ENCODE measurements around the gene NAPB.

The NAPB gene

DNA sequence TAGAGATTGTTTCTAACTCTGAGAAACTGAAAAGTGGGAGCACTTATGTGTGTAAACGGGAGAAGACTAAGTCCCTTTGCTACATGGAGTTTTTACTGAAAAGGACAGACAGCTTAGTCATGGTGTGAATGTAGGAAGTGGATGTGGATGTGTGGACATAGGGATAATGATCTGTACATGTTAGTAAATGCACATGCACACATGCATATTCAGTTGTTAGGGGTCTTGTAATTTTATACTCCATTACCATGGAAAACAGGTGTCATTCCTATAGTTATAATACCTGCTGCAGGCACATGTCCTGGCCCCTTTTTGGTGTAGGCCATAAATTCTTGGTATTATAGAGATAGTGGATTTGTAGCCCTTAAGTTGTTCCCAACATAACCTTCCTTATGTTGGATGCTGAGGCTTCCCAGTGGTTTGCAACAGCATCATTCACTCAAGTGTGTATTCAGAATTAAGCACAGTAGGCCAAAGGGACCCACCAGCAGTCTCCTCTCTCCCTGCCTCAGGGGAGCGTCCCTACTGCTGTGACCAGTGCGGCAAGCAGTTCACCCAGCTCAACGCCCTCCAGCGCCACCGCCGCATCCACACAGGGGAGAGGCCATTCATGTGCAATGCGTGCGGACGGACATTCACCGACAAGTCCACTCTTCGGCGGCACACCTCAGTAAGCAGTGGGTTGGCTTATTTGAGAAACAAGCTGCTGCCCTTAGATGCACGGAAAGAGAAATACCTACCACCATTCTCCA, 52.0 kb downstream of the NAPB start:
- in situ Hi-C loops (cut with MboI; ENCODE audit: low sequenced_read_pairs) = no loop called here

DNA sequence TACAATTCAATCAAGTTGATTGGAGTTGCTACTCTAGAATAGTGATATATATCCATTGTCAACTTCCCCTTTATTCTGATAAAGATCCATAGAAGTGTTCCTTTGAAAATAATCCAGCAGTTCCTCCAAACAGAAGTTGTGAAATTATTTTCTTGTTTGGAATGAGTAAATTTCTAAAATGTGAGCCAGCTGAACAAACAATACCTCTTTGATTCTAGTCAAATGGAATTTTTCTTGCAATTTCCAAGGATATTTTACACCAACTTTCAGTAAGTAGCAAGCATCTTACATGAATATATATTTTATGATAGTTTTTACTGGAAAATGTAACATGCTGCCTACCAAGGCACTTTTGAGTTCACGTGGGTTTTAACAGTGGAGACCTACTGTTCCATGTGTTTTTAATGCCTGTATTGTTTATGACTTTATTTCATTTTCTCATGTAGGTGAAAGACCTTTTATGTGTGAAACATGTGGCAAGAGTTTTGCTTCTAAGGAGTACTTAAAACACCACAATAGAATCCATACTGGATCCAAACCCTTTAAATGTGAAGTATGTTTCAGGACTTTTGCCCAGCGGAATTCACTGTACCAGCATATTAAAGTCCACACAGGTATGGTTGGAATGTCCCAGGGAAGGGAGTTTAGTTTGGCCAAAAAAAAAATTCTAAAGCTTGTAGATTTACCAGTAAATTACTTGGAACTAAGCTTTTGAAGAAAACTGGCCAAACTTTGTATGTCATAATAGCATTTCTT, 52.8 kb downstream of the NAPB start:
- in situ Hi-C loops (cut with MboI; ENCODE audit: low sequenced_read_pairs) = no loop called here

DNA sequence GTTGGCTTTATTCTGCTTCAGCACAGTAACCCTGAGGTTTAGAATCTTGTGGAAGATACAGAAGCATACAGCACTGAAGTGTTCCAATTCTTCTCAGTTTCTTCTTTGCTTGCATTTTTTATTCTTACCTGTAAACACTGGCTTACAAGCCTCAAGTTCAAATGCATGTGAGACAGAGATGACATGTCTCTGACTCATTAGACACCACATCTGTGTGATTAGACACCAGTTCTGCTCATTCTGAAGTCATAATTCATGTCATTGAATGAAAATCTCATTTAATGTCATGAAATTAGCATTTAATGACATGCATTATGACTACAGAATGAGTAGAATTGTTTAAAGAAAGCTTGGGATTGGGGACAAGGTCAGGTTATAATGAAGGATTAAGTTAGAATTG, 53.5 kb downstream of the NAPB start:
- in situ Hi-C loops (cut with MboI; ENCODE audit: low sequenced_read_pairs) = no loop called here

DNA sequence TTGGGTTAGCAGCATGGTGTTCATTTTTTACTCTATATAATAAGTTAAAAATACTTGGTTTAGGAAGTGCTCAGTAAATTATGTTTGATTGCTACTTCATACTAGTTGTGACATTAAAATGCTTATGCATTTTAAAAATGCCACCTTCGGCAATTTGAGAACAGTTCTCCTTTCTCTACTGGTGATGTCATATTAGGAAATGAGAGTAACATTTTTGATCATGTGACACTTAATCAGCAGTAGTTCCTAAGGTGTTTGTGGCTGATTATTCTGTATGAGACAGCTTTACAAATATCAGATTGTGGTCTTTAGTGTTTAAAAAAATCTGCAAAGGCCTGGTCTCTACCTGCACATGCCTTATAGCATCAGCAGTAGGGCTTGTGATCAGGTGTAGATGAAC, 54.9 kb downstream of the NAPB start:
- in situ Hi-C loops (cut with MboI; ENCODE audit: low sequenced_read_pairs) = no loop called here

DNA sequence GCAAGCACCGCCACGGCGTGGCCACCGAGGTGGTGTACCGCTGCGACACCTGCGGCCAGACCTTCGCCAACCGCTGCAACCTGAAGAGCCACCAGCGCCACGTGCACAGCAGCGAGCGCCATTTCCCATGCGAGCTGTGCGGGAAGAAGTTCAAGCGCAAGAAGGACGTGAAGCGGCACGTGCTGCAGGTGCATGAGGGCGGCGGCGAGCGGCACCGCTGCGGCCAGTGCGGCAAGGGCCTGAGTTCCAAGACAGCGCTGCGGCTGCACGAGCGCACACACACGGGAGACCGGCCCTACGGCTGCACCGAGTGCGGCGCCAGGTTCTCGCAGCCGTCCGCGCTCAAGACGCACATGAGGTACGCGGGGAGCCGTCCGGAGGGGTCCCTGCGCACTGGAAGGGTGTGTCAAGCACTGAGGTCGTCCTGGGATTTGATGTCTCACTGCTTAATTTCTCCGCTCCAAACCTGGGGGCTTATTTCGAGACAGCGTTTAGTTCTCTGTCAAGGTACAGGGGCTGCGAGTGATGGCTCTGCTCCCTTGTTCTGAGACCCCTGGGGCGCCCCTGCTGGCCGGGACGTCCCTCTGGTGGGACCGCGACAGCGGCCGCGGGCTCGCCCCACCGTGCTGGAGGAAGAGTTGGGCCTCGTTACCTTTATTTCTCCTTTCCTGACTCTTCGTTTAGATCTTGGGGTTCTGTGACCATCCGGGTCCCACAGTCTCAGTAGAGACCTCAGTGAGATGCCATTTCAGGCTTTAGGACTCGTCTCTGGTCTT, 55.7 kb downstream of the NAPB start:
- in situ Hi-C loops (cut with MboI; ENCODE audit: low sequenced_read_pairs) = no loop called here

DNA sequence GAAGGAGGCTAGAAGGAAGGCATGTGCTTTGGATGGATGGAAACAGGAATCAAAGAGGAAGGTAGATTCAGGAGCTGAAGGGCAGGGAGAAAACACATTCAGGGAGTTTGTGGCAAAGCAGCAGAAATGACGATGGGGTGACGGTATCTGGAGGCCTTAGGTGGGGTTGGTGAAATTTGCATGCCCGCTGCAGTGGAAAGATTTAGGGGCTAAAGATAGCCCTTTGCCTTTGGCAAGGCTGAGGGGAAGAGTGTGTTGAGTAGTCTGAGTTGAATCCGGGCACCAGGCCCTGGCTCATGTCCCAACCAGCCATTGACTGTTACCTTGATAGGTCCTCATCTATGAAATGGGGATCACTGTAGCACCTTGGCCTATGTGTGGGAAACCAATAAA, 58.0 kb downstream of the NAPB start:
- in situ Hi-C loops (cut with MboI; ENCODE audit: low sequenced_read_pairs) = no loop called here

DNA sequence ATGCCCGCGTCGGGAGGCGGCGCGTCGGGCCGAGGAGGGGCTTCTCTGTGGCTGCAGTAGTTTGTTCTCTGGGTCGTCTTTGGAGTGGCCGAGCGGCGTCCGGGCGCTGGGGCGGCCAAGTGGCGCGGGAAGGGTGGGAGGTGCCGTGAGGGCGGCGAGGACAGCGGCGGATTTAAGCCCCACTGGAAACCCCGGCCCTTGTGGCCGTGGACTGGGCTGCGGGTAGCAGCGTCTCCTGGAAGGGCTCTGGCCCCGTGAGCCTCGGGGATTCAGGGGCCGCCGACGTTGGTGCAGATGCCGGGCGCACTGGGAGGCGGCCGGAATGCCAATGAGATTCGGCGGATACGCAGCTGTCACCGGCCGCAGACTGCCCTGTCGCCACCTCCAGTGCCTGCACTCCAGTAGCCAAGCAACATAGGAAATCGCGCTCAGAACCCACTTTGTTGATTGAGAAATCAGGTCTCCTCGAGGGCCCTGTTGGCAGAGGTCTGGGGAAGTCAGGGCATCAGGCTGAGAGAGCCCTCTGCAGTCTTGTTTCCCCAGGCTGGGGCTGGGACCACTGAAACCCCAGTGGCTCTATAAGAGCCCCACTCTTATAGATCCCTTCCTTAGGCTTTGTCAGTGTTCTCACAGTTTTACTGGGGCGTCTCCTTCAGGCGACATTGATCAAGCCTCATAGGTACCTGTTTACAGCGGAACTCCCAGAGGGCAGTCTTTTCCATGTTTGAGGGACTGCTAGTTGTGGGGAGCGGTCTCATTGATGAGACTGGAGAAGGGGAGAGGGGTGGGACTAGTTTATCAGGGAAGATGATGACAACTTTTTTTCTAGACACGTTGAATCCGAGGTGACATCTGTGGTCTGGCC, 58.7 kb downstream of the NAPB start:
- in situ Hi-C loops (cut with MboI; ENCODE audit: low sequenced_read_pairs) = no loop called here

DNA sequence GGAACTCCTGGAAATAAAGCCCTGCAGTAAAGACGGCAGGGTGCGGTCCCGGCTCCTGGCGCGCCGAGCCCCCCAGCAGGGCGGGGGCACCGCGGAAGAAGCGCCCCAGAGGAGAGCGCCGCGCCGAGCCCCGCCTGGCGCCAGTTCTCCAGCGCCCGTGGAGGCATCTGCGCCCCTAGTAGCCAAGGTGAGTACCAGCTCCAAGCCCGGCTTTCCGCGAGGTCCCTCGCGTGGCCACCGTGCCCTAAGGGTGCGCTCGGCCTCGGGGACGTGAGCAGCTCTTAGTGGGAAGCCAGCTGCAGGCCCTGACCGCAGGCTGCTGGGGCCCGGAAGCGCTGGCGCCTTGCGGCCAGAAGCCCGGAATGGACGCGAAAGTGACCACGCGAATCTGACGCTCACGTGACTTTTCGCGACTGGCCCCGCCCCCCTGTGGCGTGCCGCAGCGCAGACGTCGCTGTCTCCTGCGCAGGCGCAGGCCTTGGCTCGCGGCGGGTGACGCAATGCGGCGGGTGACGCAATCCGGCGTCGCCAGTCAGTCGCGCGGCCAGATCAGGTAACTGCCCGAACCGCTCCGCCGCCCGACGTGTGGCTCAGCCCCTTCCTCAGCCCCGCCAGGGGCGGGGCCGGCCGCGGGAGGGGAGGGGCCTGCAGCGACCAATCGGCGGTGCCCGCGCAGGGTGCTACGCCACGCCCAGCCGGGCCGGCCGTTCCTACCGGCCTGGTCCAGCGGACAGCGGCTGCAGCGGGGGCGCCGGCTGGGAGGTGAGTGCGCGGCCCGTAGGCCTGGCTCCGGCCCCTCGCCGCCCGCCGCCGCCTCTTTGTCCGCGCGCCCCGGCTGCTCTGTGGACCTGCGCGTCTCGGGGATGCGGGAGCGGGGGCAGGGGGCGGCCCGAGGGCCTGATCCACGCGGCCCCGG, 59.6 kb downstream of the NAPB start, which contains the start of gene GZF1:
Gene GZF1, plus strand, starts transcription at position 707 of the 916 bp plus-strand sequence. CDS start 2,202 bp downstream, outside the sequence.
- in situ Hi-C loops (cut with MboI; ENCODE audit: low sequenced_read_pairs) = no loop called here

DNA sequence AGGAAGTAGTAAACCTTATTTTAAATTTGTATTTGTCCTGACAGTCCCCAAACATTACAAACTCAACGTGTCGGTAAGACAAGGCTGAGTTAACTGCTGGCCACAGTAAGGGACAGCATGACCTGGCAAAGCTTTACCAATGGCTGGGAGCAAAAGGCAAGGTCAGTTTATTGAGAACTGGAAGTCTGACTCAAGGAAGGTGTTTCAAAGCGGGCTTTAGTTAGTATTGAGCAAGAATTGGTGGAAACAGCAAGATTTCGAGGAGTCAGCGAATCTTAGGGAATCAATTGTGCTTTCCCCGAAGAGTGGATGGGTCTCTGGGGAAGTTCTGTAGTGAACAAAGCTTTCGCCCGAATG, 60.2 kb downstream of the NAPB start:
- in situ Hi-C loops (cut with MboI; ENCODE audit: low sequenced_read_pairs) = no loop called here

DNA sequence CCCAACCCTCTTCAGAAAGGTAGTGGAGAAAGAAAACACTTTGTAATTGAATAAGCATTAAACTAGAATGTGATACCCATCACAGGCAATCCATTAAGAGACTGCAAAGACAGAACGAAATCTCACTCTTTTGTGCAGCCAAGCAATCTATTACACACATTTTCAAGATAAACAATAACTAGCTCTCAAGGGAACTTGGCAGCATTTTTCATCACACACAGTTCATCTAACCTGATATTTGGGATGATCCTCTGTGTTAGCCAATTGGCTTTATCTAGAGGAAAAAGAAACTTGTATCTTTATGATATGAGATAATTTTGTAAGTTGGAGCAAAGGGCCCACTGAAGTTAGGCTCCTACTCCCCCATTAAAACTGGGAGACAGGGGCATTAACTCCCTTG, 60.8 kb downstream of the NAPB start:
- in situ Hi-C loops (cut with MboI; ENCODE audit: low sequenced_read_pairs) = no loop called here

DNA sequence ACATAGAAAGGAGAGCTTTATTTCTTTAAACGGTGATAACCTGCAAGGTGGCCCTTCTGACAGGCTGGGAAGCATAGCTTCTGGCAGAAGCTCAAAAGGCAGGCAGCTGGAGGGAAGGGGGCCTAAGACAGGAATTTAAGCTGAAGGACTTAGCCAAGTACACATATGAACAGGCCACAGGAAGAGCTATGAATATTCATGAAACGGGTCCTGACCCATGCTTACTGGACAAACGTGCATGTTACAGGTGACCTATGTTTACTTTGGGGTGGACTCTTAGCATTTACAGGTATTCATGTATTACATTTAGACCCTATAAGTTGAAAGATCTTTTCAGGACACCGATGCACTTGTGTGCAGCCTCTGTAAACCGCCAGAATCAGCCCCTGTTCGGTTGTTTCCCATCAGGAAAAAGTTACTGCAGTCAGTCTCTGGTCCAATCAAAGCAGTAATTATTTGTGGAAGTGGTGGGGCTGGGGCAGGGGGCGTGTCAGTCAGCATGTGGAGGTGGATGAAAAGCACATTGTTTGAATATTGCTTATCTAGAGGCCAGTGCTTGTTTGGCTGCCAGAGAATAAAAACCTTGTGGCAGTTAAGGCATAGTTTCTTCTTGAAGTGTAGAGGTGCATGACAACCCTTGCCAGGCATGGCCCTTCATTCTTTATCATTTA, 62.2 kb downstream of the NAPB start:
- in situ Hi-C loops (cut with MboI; ENCODE audit: low sequenced_read_pairs) = no loop called here

DNA sequence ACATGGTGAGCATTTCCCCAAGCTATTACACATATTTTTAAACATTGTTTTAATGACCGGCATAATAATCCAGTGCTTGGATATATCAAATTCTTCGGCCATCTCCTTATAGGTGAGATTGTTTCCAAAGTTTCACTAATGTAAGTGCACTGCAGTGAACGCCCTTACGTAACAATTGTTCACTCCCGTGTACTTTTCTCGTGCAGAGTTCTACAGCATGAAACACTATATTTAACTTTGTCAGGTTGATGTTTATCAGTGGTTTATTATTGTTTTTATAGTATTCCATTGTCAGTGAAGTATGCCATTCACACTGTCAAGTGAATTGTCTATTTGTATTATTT, 62.8 kb downstream of the NAPB start:
- in situ Hi-C loops (cut with MboI; ENCODE audit: low sequenced_read_pairs) = no loop called here

DNA sequence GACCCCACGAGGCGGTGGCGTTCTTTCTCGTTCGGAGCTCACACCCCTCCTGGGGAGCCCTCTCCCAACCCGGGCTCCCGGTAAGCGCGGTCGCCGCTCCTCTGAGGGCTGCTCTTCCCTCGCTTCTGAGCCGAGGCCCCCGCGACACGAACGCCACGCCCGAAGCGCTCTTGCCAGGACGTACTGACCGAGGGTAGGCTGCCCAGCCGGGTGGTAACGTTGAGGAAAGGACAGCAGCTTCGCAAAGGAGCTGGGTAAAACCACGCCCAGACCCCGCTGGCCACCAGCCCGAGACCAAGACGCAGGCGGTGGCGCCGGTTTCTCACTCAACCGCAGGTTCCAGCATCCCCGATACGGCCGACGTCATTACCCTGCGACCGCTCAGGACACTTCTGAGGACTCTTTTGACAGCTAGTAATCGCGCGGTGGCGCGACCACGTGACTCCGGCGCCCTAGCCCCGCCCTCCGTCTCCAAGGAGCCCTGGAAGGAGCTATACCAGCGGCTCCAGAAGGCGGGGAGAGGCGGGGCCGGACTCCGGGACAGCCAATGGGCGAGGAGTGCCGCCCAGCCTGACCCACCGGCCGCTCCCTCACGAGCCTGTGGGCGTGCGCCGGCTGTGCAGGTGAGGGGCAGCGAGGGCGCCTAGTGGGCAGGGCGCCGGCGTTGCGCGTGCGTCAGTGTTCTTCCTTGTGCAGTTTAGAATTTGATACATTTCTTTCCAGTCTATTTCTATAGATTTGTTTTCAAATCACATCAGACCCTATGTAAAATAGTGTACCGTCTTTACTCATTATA, 63.3 kb downstream of the NAPB start:
- in situ Hi-C loops (cut with MboI; ENCODE audit: low sequenced_read_pairs) = no loop called here

DNA sequence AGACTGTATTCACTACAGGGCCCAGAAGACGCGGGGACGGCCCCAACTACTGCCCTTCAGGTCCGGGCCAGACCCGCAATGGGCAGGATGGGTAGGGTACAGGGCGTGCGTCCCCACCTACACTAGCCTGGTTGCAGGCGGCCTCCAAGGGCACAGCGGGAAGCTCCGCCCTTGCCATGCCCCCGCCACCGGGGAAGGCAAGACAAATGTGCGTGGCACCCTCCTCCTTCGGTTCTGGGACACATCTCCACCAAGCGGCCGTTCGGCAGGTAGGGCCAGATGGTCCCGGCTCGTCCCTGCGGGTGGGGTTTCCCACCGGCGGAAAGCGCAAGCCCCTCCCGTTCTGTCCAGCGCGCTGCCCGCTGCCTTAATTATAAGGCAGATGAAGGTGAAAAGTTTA, 65.1 kb downstream of the NAPB start:
- in situ Hi-C loops (cut with MboI; ENCODE audit: low sequenced_read_pairs) = no loop called here

DNA sequence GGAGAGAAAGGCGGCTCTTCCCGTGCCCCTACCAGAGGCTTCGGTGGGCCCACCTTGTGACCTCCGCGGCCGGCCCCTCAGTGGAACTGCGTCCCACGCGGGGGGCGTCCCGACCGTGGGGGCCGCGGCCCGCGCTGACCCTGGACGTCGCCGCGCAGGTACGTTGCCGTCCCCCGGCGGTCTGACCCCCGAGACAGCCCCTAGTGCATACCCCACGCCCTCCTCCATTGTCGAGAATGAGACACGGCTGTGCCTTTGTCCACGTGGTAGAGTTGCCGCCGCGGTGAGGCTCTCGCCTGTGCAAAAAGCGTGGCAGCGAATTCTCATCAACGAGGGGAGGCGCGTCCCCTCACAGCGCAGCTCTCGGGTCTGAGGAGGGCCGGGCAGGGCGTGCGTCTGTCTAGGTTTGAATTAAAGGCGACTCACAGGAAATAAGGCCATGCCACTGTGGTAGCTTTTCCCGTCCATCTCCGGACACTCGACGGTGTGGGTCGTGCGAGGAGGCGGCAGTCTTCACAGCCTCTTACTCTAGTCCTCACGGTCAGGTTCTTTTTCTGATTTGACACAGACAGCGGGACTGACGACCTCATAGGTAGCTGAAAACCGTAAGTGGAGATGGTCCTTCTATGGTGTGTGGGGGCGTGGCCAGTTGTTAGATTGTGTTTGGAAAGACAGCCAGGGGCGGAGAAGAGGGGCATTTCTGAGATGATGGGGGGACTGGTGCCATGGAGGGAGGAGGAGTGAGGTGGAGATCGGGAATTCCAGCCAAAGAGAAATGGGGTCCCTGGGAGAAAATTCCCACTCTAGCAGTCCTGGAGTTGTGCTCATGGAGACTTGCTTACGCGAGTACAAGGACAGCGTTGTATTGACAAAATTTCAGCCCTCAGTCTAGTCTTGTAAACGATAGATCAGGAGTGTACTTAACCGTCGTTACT, 70.1 kb downstream of the NAPB start:
- in situ Hi-C loops (cut with MboI; ENCODE audit: low sequenced_read_pairs) = no loop called here

DNA sequence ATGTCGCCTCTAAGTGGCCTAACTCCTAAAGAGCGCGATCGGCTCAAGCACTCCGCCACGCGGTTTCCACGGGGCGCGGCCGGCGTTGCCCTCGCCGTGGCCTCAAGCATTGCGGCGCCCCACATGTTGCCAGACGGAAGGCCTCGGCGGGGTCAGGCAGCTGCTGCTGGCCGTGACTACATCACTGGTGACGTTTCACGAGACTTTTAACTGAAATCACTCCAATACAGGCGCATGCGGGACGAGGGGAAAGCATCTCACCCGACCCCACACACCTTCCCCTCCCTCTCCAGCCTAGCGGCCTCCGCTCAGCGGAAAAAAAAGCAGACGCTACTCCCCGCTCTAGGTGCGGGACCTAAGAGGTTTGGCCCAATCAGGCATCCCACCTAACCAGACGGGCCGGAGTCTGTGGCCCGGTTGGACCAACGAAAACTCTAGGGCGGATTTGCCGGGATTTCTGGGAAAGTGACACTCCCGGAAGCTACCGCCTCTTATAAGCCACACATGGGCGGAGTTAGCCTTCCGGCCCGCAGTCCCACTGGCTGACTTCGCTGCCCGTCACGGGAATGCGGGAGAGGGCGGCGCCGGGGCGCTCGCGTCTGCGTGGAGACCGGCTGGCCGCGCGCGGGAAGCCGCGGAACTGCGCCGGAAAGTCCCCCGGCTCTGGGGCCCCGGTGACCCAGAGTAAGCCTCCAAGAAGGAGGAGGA, 70.9 kb downstream of the NAPB start, which contains the start of gene NXT1:
Gene NXT1, plus strand, starts transcription at position 596 of the 708 bp plus-strand sequence. CDS start 3,251 bp downstream, outside the sequence.
- in situ Hi-C loops (cut with MboI; ENCODE audit: low sequenced_read_pairs) = no loop called here
